CD14-positive monocyte (primary cell): ENCODE results near the gene SAP130. TPM values are rescaled to one million over a fixed set of nuclear protein-coding genes. Genes with fewer than 3 reads are reported as not detected.

ENCODE experiments used
- DNase-seq, 3 donors: peaks; one replicate each; pipeline ENCODE4 v3.0.0-alpha.2; 2011 to 2022
- H2AFZ ChIP-seq: 2 replicates; pipeline ENCODE4 v1.6.0; 2012; ENCODE audit warnings: mild to moderate bottlenecking, low read depth, low read length, inconsistent platforms; ENCODE audit not compliant: insufficient read depth, poor library complexity, severe bottlenecking
- H3K27ac ChIP-seq, 2 donors: 1 replicate in 1 of 2; 2 replicates in 1 of 2; pipeline ENCODE4 v1.5.1; 2012 to 2013; ENCODE audit warnings: low read length in 2 of 2, control low read depth in 1 of 2, inconsistent platforms in 1 of 2, low read depth in 1 of 2, mild to moderate bottlenecking in 1 of 2
- H3K27me3 ChIP-seq, 2 donors: one replicate each; pipeline versions ENCODE4 v1.6.0 to v1.6.1; 2011 to 2013; ENCODE audit warnings: low read length in 2 of 2; ENCODE audit not compliant: control insufficient read depth in 2 of 2, insufficient read depth in 2 of 2
- H3K36me3 ChIP-seq, 2 donors: replicated peaks in 1 of 2; 1 replicate in 1 of 2; 2 replicates in 1 of 2; pipeline versions ENCODE4 v1.5.1 to v1.6.1; 2012 to 2013; ENCODE audit warnings: low read length in 2 of 2, control low read depth in 1 of 2, inconsistent platforms in 1 of 2, mild to moderate bottlenecking in 1 of 2; ENCODE audit not compliant: insufficient read depth in 2 of 2, control insufficient read depth in 1 of 2
- H3K4me1 ChIP-seq, 2 donors: 1 replicate in 1 of 2; 2 replicates in 1 of 2; pipeline versions ENCODE4 v1.5.1 to v1.6.1; 2012 to 2013; ENCODE audit warnings: low read length in 2 of 2, control low read depth in 1 of 2, inconsistent platforms in 1 of 2, mild to moderate bottlenecking in 1 of 2, moderate library complexity in 1 of 2; ENCODE audit not compliant: insufficient read depth in 2 of 2, control insufficient read depth in 1 of 2
- H3K4me2 ChIP-seq: replicated peaks from 2 replicates; pipeline ENCODE3; 2012; ENCODE audit warnings: low read length, moderate library complexity, mild to moderate bottlenecking; ENCODE audit not compliant: poor library complexity, severe bottlenecking; ENCODE audit errors: extremely low read depth
- H3K4me3 ChIP-seq, 3 experiments: fragments of 200-600 bp in 1 of 3; sonication (generic) in 1 of 3; replicated peaks in 1 of 3; 1 replicate in 2 of 3; 2 replicates in 1 of 3; pipeline ENCODE4 v1.5.1; 2011 to 2013; ENCODE audit warnings: low read length in 3 of 3, mild to moderate bottlenecking in 3 of 3, control low read depth in 2 of 3, low read depth in 2 of 3, inconsistent platforms in 1 of 3, moderate library complexity in 1 of 3
- H3K79me2 ChIP-seq: 2 replicates; pipeline ENCODE4 v1.6.0; 2012; ENCODE audit warnings: mild to moderate bottlenecking, control low read depth, inconsistent platforms, low read length, moderate library complexity; ENCODE audit not compliant: insufficient read depth
- H3K9ac ChIP-seq: 2 replicates; pipeline ENCODE4 v1.6.0; 2017; ENCODE audit warnings: low read length, mild to moderate bottlenecking; ENCODE audit not compliant: insufficient read depth, poor library complexity, severe bottlenecking
- H3K9me3 ChIP-seq, 2 donors: replicated peaks in 1 of 2; 1 replicate in 1 of 2; 2 replicates in 1 of 2; pipeline versions ENCODE4 v1.5.1 to v1.6.1; 2012 to 2013; ENCODE audit warnings: low read length in 2 of 2, control low read depth in 1 of 2; ENCODE audit not compliant: control insufficient read depth in 1 of 2, insufficient read depth in 1 of 2
- H4K20me1 ChIP-seq: 2 replicates; pipeline ENCODE4 v1.6.0; 2012; ENCODE audit warnings: mild to moderate bottlenecking, low read length, control low read depth, moderate library complexity; ENCODE audit not compliant: insufficient read depth
- H3K27ac Mint-ChIP-seq, 7 donors: one replicate each; pipeline ENCODE4 v1.8.0; 2020; ENCODE audit warnings: mild to moderate bottlenecking in 7 of 7, mixed read lengths in 7 of 7, moderate library complexity in 6 of 7, inconsistent platforms in 2 of 7
- H3K27me3 Mint-ChIP-seq, 3 donors: one replicate each; pipeline ENCODE4 v1.8.0; 2021 to 2022; ENCODE audit warnings: low read depth in 3 of 3, mild to moderate bottlenecking in 3 of 3, mixed read lengths in 3 of 3, moderate library complexity in 3 of 3, inconsistent platforms in 1 of 3
- H3K36me3 Mint-ChIP-seq, 2 donors: one replicate each; pipeline ENCODE4 v1.8.0; 2020; ENCODE audit warnings: mixed read lengths in 2 of 2, inconsistent platforms in 1 of 2, mild to moderate bottlenecking in 1 of 2
- H3K4me1 Mint-ChIP-seq: one replicate; pipeline ENCODE4 v1.8.0; 2020; ENCODE audit warnings: mild to moderate bottlenecking, mixed read lengths
- H3K4me3 Mint-ChIP-seq, 2 donors: one replicate each; pipeline ENCODE4 v1.8.0; 2020; ENCODE audit warnings: mild to moderate bottlenecking in 2 of 2, mixed read lengths in 2 of 2, moderate library complexity in 1 of 2
- H3K9me3 Mint-ChIP-seq, 7 donors: one replicate each; pipeline ENCODE4 v1.8.0; 2020 to 2022; ENCODE audit warnings: mixed read lengths in 7 of 7, mild to moderate bottlenecking in 6 of 7, moderate library complexity in 6 of 7, inconsistent platforms in 2 of 7
- CTCF ChIP-seq: fragments of 200-600 bp; IDR thresholded peaks from one replicate; pipeline ENCODE4 v1.8.0; 2022; ENCODE audit warnings: antibody characterized with exemption, mild to moderate bottlenecking
- WGBS: methylation state at CpG from one replicate; pipeline ENCODE4 v1.1.5; 2013; ENCODE audit warnings: missing lambda C conversion rate; ENCODE audit not compliant: insufficient coverage; 5-methylcytosine and 5-hydroxymethylcytosine counted together
- intact Hi-C, 2 donors: fragments of 100-400 bp; cut with micrococcal nuclease; formaldehyde crosslinking; loops; one replicate each; pipeline versions ENCODE4 v1.15.0 to v1.15.1; 2023
- polyA plus RNA-seq, 3 donors: library from polyadenylated mRNA; depleted of rRNA in 1 of 3; unstranded in 2 of 3; stranded (reverse) in 1 of 3; fragments of 300-500 nt in 2 of 3; fragments of >200 nt in 1 of 3; fragmentation: Illumina TruSeq in 2 of 3; gene quantifications; 1 replicate in 2 of 3; 2 replicates in 1 of 3; pipeline ENCODE4 v1.2.3, GENCODE V29; 2012 to 2021

Gene SAP130
- polyA plus RNA-seq, 3 donors: 2.8 to 16.4 (median 6.4) TPM

GRCh38 chr2:127929449-127929848, 98.4 kb downstream of the SAP130 start:
- Histone ChIP-seq H3K9me3 (no peaks in the 10 kb centered on the region), H3K4me2 (no peak overlapping the region), H3K4me1 (no peaks in the 10 kb centered on the region), H3K36me3 (no peaks in the 10 kb centered on the region), H3K27me3 (no peaks in the 10 kb centered on the region), H3K4me3 (no peak overlapping the region), H2AFZ (no peak overlapping the region), H4K20me1 (no peaks in the 10 kb centered on the region), H3K79me2 (no peaks in the 10 kb centered on the region), H3K9ac (no peak overlapping the region), H3K27ac (no peak overlapping the region)
- intact Hi-C loops: no loop called here
- no peaks in the 10 kb centered on the region for H3K36me3 Mint-ChIP-seq
- H3K4me3 Mint-ChIP-seq: no peak overlapping the region
- H3K4me1 Mint-ChIP-seq: no peaks in the 10 kb centered on the region
- 100% methylated on average over 1 of the region's 1 CpG for WGBS
- H3K9me3 Mint-ChIP-seq: peaks cover 0 to 6% (median 4%) of the 10 kb centered on the region in 7 donors
- TF ChIP-seq CTCF: no peak
- no peak overlapping the region for H3K27ac Mint-ChIP-seq
- peaks cover 1 to 6% (median 3%) of the 10 kb centered on the region in 3 donors for H3K27me3 Mint-ChIP-seq
- no peak for DNase-seq

- H3K4me1 Mint-ChIP-seq: no peaks in the 10 kb centered on the region
- no peak overlapping the region for H3K4me3 Mint-ChIP-seq
- H2AFZ ChIP-seq: no peak overlapping the region
- TF ChIP-seq CTCF: no peak
- intact Hi-C loops: no loop called here
- no peak for DNase-seq
- H3K9ac ChIP-seq: no peak overlapping the region
- no peaks in the 10 kb centered on the region for H3K36me3 ChIP-seq
- H3K4me2 ChIP-seq: no peak overlapping the region
- H3K27me3 Mint-ChIP-seq: peaks cover 0 to 2% (median 2%) of the 10 kb centered on the region in 3 donors
- no peaks in the 10 kb centered on the region for H3K36me3 Mint-ChIP-seq
- H3K27me3 ChIP-seq: no peaks in the 10 kb centered on the region
- no CpG with 5 or more reads among the region's 3 CpGs for WGBS
- no peak overlapping the region for H3K27ac ChIP-seq
- H3K9me3 Mint-ChIP-seq: peaks cover 0 to 6% (median 4%) of the 10 kb centered on the region in 7 donors
- no peaks in the 10 kb centered on the region for H3K79me2 ChIP-seq
- H3K4me1 ChIP-seq: no peaks in the 10 kb centered on the region
- no peaks in the 10 kb centered on the region for H4K20me1 ChIP-seq
- no peak overlapping the region for H3K27ac Mint-ChIP-seq
- H3K9me3 ChIP-seq: no peaks in the 10 kb centered on the region
- no peak overlapping the region for H3K4me3 ChIP-seq
These were observed 100.5 kb downstream of the SAP130 start for GRCh38 chr2:127927384-127927783.
